ENCODE results near the gene WFS1. TPM values are rescaled to one million over a fixed set of nuclear protein-coding genes. Genes with fewer than 3 reads are reported as not detected.

The WFS1 gene
- total RNA-seq, 1 donor from 2014 or later = 68.1 TPM

GRCh38 chr4:6262176-6262575, 7.5 kb upstream of the WFS1 start:
- DNase-seq (ENCODE audit: low spot score) = no peak

GRCh38 chr4:6262847-6263487, 6.7 kb upstream of the WFS1 start:
- DNase-seq (ENCODE audit: low spot score) = no peak

GRCh38 chr4:6263526-6264224, 6.0 kb upstream of the WFS1 start:
- DNase-seq (ENCODE audit: low spot score) = no peak

- DNase-seq (ENCODE audit: low spot score) = no peak
These were observed 5.5 kb upstream of the WFS1 start for GRCh38 chr4:6264225-6264540.

- no peak for DNase-seq (ENCODE audit: low spot score)
These were observed 4.1 kb upstream of the WFS1 start for GRCh38 chr4:6265546-6265945.

GRCh38 chr4:6267573-6267972, 2.1 kb upstream of the WFS1 start:
- DNase-seq (ENCODE audit: low spot score) = no peak

GRCh38 chr4:6268650-6269615, 717 bp upstream of the WFS1 start:
- no peak for DNase-seq (ENCODE audit: low spot score)

- DNase-seq (ENCODE audit: low spot score) = no peak
These were observed 1.0 kb downstream of the WFS1 start for GRCh38 chr4:6270636-6271121.

- DNase-seq (ENCODE audit: low spot score) = no peak
These were observed 1.6 kb downstream of the WFS1 start for GRCh38 chr4:6271206-6271605.

- DNase-seq (ENCODE audit: low spot score) = peak; percentile 56
These were observed 2.2 kb downstream of the WFS1 start for GRCh38 chr4:6271701-6272465.

GRCh38 chr4:6272863-6273660, 3.4 kb downstream of the WFS1 start:
- DNase-seq (ENCODE audit: low spot score) = no peak

- no peak for DNase-seq (ENCODE audit: low spot score)
These were observed 4.0 kb downstream of the WFS1 start for GRCh38 chr4:6273661-6273990.

GRCh38 chr4:6275351-6275750, 5.7 kb downstream of the WFS1 start:
- no peak for DNase-seq (ENCODE audit: low spot score)

- no peak for DNase-seq (ENCODE audit: low spot score)
These were observed 6.5 kb downstream of the WFS1 start for GRCh38 chr4:6275898-6276806.

- DNase-seq (ENCODE audit: low spot score) = no peak
These were observed 7.6 kb downstream of the WFS1 start for GRCh38 chr4:6277139-6277802.

- DNase-seq (ENCODE audit: low spot score) = no peak
These were observed 8.5 kb downstream of the WFS1 start for GRCh38 chr4:6277935-6278800.

- peak; percentile 68 for DNase-seq (ENCODE audit: low spot score)
These were observed 9.1 kb downstream of the WFS1 start for GRCh38 chr4:6278801-6279197.

GRCh38 chr4:6279582-6280289, 10.1 kb downstream of the WFS1 start:
- DNase-seq (ENCODE audit: low spot score) = no peak
